ENCODE measurements around the gene MANEA. TPM values are rescaled to one million over a fixed set of nuclear protein-coding genes. Genes with fewer than 3 reads are reported as not detected.

The MANEA gene
- total and polyA plus RNA-seq, 2 of the 13 experiments (the other 11 are each of a cell fraction or from before 2014, with no cell fraction given) = 10.0 to 10.9 TPM

DNA sequence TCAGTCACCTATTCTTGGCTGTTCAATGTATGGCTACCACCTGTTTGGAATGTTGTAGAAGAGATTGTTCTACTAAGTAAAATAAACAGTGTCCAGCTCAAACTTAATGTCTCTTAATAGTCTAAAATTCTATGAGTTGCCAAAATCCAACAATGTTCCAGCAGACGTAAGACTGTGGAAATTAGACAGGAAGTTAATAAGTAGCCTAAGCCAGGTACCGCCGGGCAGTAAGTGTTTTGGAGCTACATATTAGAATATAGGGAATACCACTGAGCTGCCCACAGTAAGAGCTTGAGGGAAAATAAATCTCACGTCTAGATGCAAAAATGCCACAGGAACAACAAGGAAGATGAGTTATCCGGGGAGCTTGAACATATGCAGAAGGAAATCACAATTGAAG, 7.8 kb upstream of the MANEA start:
- Histone ChIP-seq H3K36me3 (replicated peaks in 1 of 2; ENCODE audit: control insufficient read depth in 1 of 2, insufficient read depth in 2 of 2, low read length in 2 of 2) (no peaks in the 10 kb centered on the region), H2AFZ (ENCODE audit: low read length) (no peak overlapping the region), H4K20me1 (ENCODE audit: insufficient read depth, low read length) (no peaks in the 10 kb centered on the region), H3K4me1 (ENCODE audit: insufficient read depth, low read length) (peaks cover under 1% of the 10 kb centered on the region; the same call in 1 of the 2 replicates), H3K4me3 (replicated peaks in 1 of 3; ENCODE audit: insufficient read depth in 1 of 3, low read depth in 2 of 3, low read length in 3 of 3) (no peak overlapping the region), H3K9ac (ENCODE audit: insufficient read depth, low read depth, low read length) (no peak overlapping the region), H3K27ac (ENCODE audit: extremely low read length, insufficient read depth, low read length) (no peak overlapping the region), H3K79me2 (ENCODE audit: insufficient read depth, low read length) (peaks cover 2% of the 10 kb centered on the region), H3K9me3 (ENCODE audit: low read length) (no peaks in the 10 kb centered on the region), H3K27me3 (ENCODE audit: control insufficient read depth in 1 of 2, insufficient read depth in 2 of 2, low read length in 2 of 2) (no peaks in the 10 kb centered on the region), H3K4me2 (ENCODE audit: low read depth, low read length) (no peak overlapping the region)
- WGBS (ENCODE audit: low lambda C conversion rate) = 94% methylated on average over 5 of the region's 5 CpGs
- ChIA-PET POLR2A (no interaction called here), CTCF (ENCODE audit: low intra/inter-chr PET ratio, low total read pairs) (no interaction called here)
- intact Hi-C loops (cut with micrococcal nuclease; ENCODE audit: unreplicated experiment) = no loop called here
- in situ Hi-C loops (cut with HindIII; ENCODE audit: extremely low pct_ligation_motif_present, low pct_unique_long_range_greater_than_20kb) = no loop called here
- no TSS peak for BruUV-seq (replicated peaks)
- DNase-seq (ENCODE audit: low spot score) = no peak
- no peak for FAIRE-seq
- ATAC-seq = no peak
- TF ChIP-seq MEIS2 (CRISPR knock-in tag; IDR thresholded peaks at IDR 0.05) = no peak
- no peak for TF ChIP-seq ZBTB7B (CRISPR knock-in tag; IDR thresholded peaks at IDR 0.05)
- TF ChIP-seq, protein P1, sequence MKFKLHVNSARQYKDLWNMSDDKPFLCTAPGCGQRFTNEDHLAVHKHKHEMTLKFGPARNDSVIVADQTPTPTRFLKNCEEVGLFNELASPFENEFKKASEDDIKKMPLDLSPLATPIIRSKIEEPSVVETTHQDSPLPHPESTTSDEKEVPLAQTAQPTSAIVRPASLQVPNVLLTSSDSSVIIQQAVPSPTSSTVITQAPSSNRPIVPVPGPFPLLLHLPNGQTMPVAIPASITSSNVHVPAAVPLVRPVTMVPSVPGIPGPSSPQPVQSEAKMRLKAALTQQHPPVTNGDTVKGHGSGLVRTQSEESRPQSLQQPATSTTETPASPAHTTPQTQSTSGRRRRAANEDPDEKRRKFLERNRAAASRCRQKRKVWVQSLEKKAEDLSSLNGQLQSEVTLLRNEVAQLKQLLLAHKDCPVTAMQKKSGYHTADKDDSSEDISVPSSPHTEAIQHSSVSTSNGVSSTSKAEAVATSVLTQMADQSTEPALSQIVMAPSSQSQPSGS (CRISPR knock-in tag; IDR thresholded peaks at IDR 0.05) = no peak
- no peak for TF ChIP-seq ATF7-NPFF (CRISPR knock-in tag; IDR thresholded peaks at IDR 0.05; ENCODE audit: low read depth)
- TF ChIP-seq ZNF33B (CRISPR knock-in tag; IDR thresholded peaks at IDR 0.05) = no peak
- no peak for TF ChIP-seq ZBTB3 (CRISPR knock-in tag; IDR thresholded peaks at IDR 0.05; ENCODE audit: borderline replicate concordance, low read depth)

GRCh38 chr6:95572098-95572497, 5.2 kb upstream of the MANEA start:
- FAIRE-seq = no peak
- no TSS peak for BruUV-seq (replicated peaks)
- TF ChIP-seq SRF (IDR thresholded peaks at IDR 0.05; ENCODE audit: low read depth, low read length) = no peak
- no peak for TF ChIP-seq ZNF558 (CRISPR knock-in tag; IDR thresholded peaks at IDR 0.05; ENCODE audit: borderline replicate concordance)
- TF ChIP-seq, protein P2, sequence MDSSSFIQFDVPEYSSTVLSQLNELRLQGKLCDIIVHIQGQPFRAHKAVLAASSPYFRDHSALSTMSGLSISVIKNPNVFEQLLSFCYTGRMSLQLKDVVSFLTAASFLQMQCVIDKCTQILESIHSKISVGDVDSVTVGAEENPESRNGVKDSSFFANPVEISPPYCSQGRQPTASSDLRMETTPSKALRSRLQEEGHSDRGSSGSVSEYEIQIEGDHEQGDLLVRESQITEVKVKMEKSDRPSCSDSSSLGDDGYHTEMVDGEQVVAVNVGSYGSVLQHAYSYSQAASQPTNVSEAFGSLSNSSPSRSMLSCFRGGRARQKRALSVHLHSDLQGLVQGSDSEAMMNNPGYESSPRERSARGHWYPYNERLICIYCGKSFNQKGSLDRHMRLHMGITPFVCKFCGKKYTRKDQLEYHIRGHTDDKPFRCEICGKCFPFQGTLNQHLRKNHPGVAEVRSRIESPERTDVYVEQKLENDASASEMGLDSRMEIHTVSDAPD (CRISPR knock-in tag; IDR thresholded peaks at IDR 0.05) = no peak
- TF ChIP-seq ATF5 (CRISPR knock-in tag; IDR thresholded peaks at IDR 0.05; ENCODE audit: low read depth) = no peak
- TF ChIP-seq YEATS4 (CRISPR knock-in tag; IDR thresholded peaks at IDR 0.05; ENCODE audit: borderline replicate concordance) = no peak
- TF ChIP-seq ZNF776 (CRISPR knock-in tag; IDR thresholded peaks at IDR 0.05) = no peak
- TF ChIP-seq LBX2 (CRISPR knock-in tag; IDR thresholded peaks at IDR 0.05; ENCODE audit: borderline replicate concordance) = no peak
- no peak for TF ChIP-seq ZNF556 (CRISPR knock-in tag; IDR thresholded peaks at IDR 0.05; ENCODE audit: borderline replicate concordance)
- no peak for TF ChIP-seq DDIT3 (CRISPR knock-in tag; IDR thresholded peaks at IDR 0.05)

More at GRCh38 chr6:95572098-95572497, 5.2 kb upstream of the MANEA start:
- Histone ChIP-seq H3K36me3 (replicated peaks in 1 of 2; ENCODE audit: control insufficient read depth in 1 of 2, insufficient read depth in 2 of 2, low read length in 2 of 2) (no peaks in the 10 kb centered on the region), H3K79me2 (ENCODE audit: insufficient read depth, low read length) (peaks cover 18% of the 10 kb centered on the region), H3K9ac (ENCODE audit: insufficient read depth, low read depth, low read length) (no peak overlapping the region), H3K4me3 (replicated peaks in 1 of 3; ENCODE audit: insufficient read depth in 1 of 3, low read depth in 2 of 3, low read length in 3 of 3) (no peak overlapping the region), H3K4me1 (ENCODE audit: insufficient read depth, low read length) (peaks cover 14% of the 10 kb centered on the region), H3K27me3 (ENCODE audit: control insufficient read depth in 1 of 2, insufficient read depth in 2 of 2, low read length in 2 of 2) (no peaks in the 10 kb centered on the region; a peak in 1 of 5 replicates), H4K20me1 (ENCODE audit: insufficient read depth, low read length) (no peaks in the 10 kb centered on the region), H3K9me3 (ENCODE audit: low read length) (no peaks in the 10 kb centered on the region), H3K4me2 (ENCODE audit: low read depth, low read length) (no peak overlapping the region), H3K27ac (ENCODE audit: extremely low read length, insufficient read depth, low read length) (no peak overlapping the region), H2AFZ (ENCODE audit: low read length) (no peak overlapping the region)
- in situ Hi-C loops (cut with HindIII; ENCODE audit: extremely low pct_ligation_motif_present, low pct_unique_long_range_greater_than_20kb) = no loop called here
- intact Hi-C loops (cut with micrococcal nuclease; ENCODE audit: unreplicated experiment) = no loop called here
- ATAC-seq (no peak), DNase-seq (ENCODE audit: low spot score) (no peak)
- WGBS (ENCODE audit: low lambda C conversion rate) = 100% methylated on average over 2 of the region's 2 CpGs
- POLR2A ChIA-PET = no interaction called here
- CTCF ChIA-PET (ENCODE audit: low intra/inter-chr PET ratio, low total read pairs) = no interaction called here

Data from HepG2 (cell line).